SIG-M5 (cell line): ENCODE measurements around the gene FAM124A.
"Not testable (repeated sequence)": the region's sequence is repeated elsewhere in the genome, so short reads cannot be mapped to it uniquely, and the experiment has no call there.

Source experiments
- DNase-seq: peaks from one replicate; lab custom pipeline; 2025; lab: John Stamatoyannopoulos, UW

FAM124A gene

GRCh38 chr13:51270623-51271415, 48.6 kb downstream of the FAM124A start:
- no peak for DNase-seq

GRCh38 chr13:51271528-51272085, 49.4 kb downstream of the FAM124A start:
- DNase-seq, result no peak

GRCh38 chr13:51275101-51275500, 52.9 kb downstream of the FAM124A start:
- no peak for DNase-seq

GRCh38 chr13:51276636-51277035, 54.4 kb downstream of the FAM124A start:
- DNase-seq, result no peak

- no peak for DNase-seq
Observed at GRCh38 chr13:51277928-51278327, 55.7 kb downstream of the FAM124A start.

- no peak for DNase-seq
Observed at GRCh38 chr13:51278426-51279130, 56.4 kb downstream of the FAM124A start.

- DNase-seq, result no peak
Observed at GRCh38 chr13:51280379-51280940, 58.3 kb downstream of the FAM124A start.

GRCh38 chr13:51282322-51282721, 60.1 kb downstream of the FAM124A start:
- DNase-seq, result no peak

- not testable (repeated sequence) for DNase-seq
Observed at GRCh38 chr13:51282923-51283322, 60.7 kb downstream of the FAM124A start.

GRCh38 chr13:51283371-51283770, 61.2 kb downstream of the FAM124A start:
- no peak for DNase-seq

GRCh38 chr13:51284339-51284738, 62.1 kb downstream of the FAM124A start:
- DNase-seq, result no peak

GRCh38 chr13:51286135-51287002, 64.2 kb downstream of the FAM124A start:
- no peak for DNase-seq

GRCh38 chr13:51287758-51288157, 65.6 kb downstream of the FAM124A start:
- DNase-seq, result no peak

GRCh38 chr13:51288254-51288653, 66.1 kb downstream of the FAM124A start:
- DNase-seq, result not testable (repeated sequence)

GRCh38 chr13:51291341-51291740, 69.1 kb downstream of the FAM124A start:
- no peak for DNase-seq

GRCh38 chr13:51292000-51292565, 69.9 kb downstream of the FAM124A start:
- no peak for DNase-seq

- DNase-seq, result no peak
Observed at GRCh38 chr13:51297556-51297955, 75.4 kb downstream of the FAM124A start.

- no peak for DNase-seq
Observed at GRCh38 chr13:51298812-51299211, 76.6 kb downstream of the FAM124A start.

- no peak for DNase-seq
Observed at GRCh38 chr13:51303063-51303552, 80.9 kb downstream of the FAM124A start.

GRCh38 chr13:51303882-51304281, 81.7 kb downstream of the FAM124A start:
- no peak for DNase-seq

- DNase-seq, result no peak
Observed at GRCh38 chr13:51305271-51305967, 83.2 kb downstream of the FAM124A start.
